WTC11 (cell line): Measurements from ENCODE around the gene NEURL1. TPM values are rescaled to one million over a fixed set of nuclear protein-coding genes. Genes with fewer than 3 reads are reported as not detected.

ENCODE experiments used
- ATAC-seq: fragments of 200-7000 bp; cut with Tn5 transposase; 2 replicates; pipeline ENCODE4 v1.10.0; 2021; ENCODE audit warnings: mild to moderate bottlenecking, moderate library complexity
- CTCF ChIA-PET: fragments of 300-600 bp; sonication (Branson Sonifier 250); formaldehyde crosslinking; loops from one replicate; lab custom pipeline; 2021; ENCODE audit warnings: antibody characterized with exemption; lab: Charles Lee
- POLR2A ChIA-PET: fragments of 350-600 bp; sonication (Branson Sonifier 250); formaldehyde crosslinking; loops from one replicate; lab custom pipeline; 2021; ENCODE audit warnings: antibody characterized with exemption; lab: Charles Lee
- DNase-seq: peaks from one replicate; pipeline ENCODE4 v3.0.0; 2021; ENCODE audit warnings: low spot score
- H3K27ac Mint-ChIP-seq: 2 replicates; pipeline ENCODE4 v1.8.0; 2021; ENCODE audit warnings: mixed read lengths
- H3K27me3 Mint-ChIP-seq: 2 replicates; pipeline ENCODE4 v1.8.0; 2021; ENCODE audit warnings: low read depth, mild to moderate bottlenecking, moderate library complexity, mixed read lengths
- H3K36me3 Mint-ChIP-seq: 2 replicates; pipeline ENCODE4 v1.8.0; 2021; ENCODE audit warnings: mixed read lengths
- H3K4me1 Mint-ChIP-seq: 2 replicates; pipeline ENCODE4 v1.8.0; 2022; ENCODE audit warnings: mixed read lengths
- H3K4me3 Mint-ChIP-seq: 2 replicates; pipeline ENCODE4 v1.8.0; 2021; ENCODE audit warnings: mild to moderate bottlenecking, moderate library complexity, mixed read lengths
- H3K9me3 Mint-ChIP-seq: 2 replicates; pipeline ENCODE4 v1.8.0; 2021; ENCODE audit warnings: mixed read lengths
- ATF6 ChIP-seq: sonication (generic); formaldehyde crosslinking; IDR thresholded peaks from 2 replicates; pipeline ENCODE4 v1.8.1; 2023; ENCODE audit warnings: mild to moderate bottlenecking, missing genetic modification reagents
- CDX4 ChIP-seq: fragments of 250-450 bp; sonication (Bioruptor Pico); IDR thresholded peaks from 2 replicates; pipeline ENCODE4 v1.9.0; 2021; ENCODE audit warnings: moderate library complexity, mild to moderate bottlenecking, inconsistent platforms, borderline replicate concordance
- CREM ChIP-seq: sonication (generic); formaldehyde crosslinking; IDR thresholded peaks from 2 replicates; pipeline ENCODE4 v1.8.1; 2022; ENCODE audit warnings: mild to moderate bottlenecking, missing genetic modification reagents, moderate library complexity
- E2F1 ChIP-seq: sonication (generic); formaldehyde crosslinking; IDR thresholded peaks from 2 replicates; pipeline ENCODE4 v1.8.0; 2022; ENCODE audit warnings: mild to moderate bottlenecking, missing genetic modification reagents
- E2F4 ChIP-seq: sonication (generic); formaldehyde crosslinking; IDR thresholded peaks from 2 replicates; pipeline ENCODE4 v1.8.1; 2022; ENCODE audit warnings: low read depth, mild to moderate bottlenecking, moderate library complexity, missing genetic modification reagents, borderline replicate concordance
- ERG ChIP-seq: fragments of 250-450 bp; sonication (Bioruptor Pico); IDR thresholded peaks from 2 replicates; pipeline ENCODE4 v1.8.0; 2021; ENCODE audit warnings: mild to moderate bottlenecking
- ETV6 ChIP-seq: sonication (generic); formaldehyde crosslinking; IDR thresholded peaks from 2 replicates; pipeline ENCODE4 v1.8.1; 2022; ENCODE audit warnings: mild to moderate bottlenecking, missing genetic modification reagents
- FOXJ3 ChIP-seq: sonication (generic); formaldehyde crosslinking; IDR thresholded peaks from 2 replicates; pipeline ENCODE4 v1.9.0; 2021; ENCODE audit warnings: missing genetic modification reagents, mild to moderate bottlenecking, borderline replicate concordance
- MAX ChIP-seq: sonication (generic); formaldehyde crosslinking; IDR thresholded peaks from 2 replicates; pipeline ENCODE4 v1.8.0; 2022; ENCODE audit warnings: mild to moderate bottlenecking, missing genetic modification reagents
- MLX ChIP-seq: sonication (generic); formaldehyde crosslinking; IDR thresholded peaks from 2 replicates; pipeline ENCODE4 v1.8.1; 2023; ENCODE audit warnings: mild to moderate bottlenecking, missing genetic modification reagents, moderate library complexity
- RELA ChIP-seq: sonication (generic); formaldehyde crosslinking; IDR thresholded peaks from 2 replicates; pipeline ENCODE4 v1.8.1; 2022; ENCODE audit warnings: missing genetic modification reagents, mild to moderate bottlenecking, borderline replicate concordance
- TCF7 ChIP-seq: sonication (generic); formaldehyde crosslinking; IDR thresholded peaks from 2 replicates; pipeline ENCODE4 v1.8.0; 2022; ENCODE audit warnings: mild to moderate bottlenecking, low read depth, missing genetic modification reagents, moderate library complexity
- ZNF219 ChIP-seq: sonication (generic); formaldehyde crosslinking; IDR thresholded peaks from 2 replicates; pipeline ENCODE4 v1.8.0; 2023; ENCODE audit warnings: missing genetic modification reagents, mild to moderate bottlenecking, borderline replicate concordance
- ZNF317 ChIP-seq: sonication (generic); formaldehyde crosslinking; IDR thresholded peaks from 2 replicates; pipeline ENCODE4 v1.8.1; 2023; ENCODE audit warnings: low read depth, mild to moderate bottlenecking, moderate library complexity, missing genetic modification reagents, borderline replicate concordance
- ZNF396 ChIP-seq: fragments of 250-450 bp; sonication (Bioruptor Pico); IDR thresholded peaks from 2 replicates; pipeline ENCODE4 v1.8.0; 2021; ENCODE audit warnings: mild to moderate bottlenecking, moderate library complexity, borderline replicate concordance
- ZNF671 ChIP-seq: fragments of 250-450 bp; sonication (Bioruptor Pico); IDR thresholded peaks from 2 replicates; pipeline ENCODE4 v1.8.0; 2021; ENCODE audit warnings: mild to moderate bottlenecking
- total RNA-seq: library from RNA; stranded (reverse); gene quantifications from 3 replicates; pipeline ENCODE4 v1.2.3, GENCODE V29; 2021

Gene NEURL1
- total RNA-seq, 1 experiment from 2014 or later: 1.2 TPM

- Mint-ChIP-seq H3K27ac (no peak overlapping the region), H3K36me3 (no peaks in the 10 kb centered on the region), H3K27me3 (no peaks in the 10 kb centered on the region), H3K9me3 (no peaks in the 10 kb centered on the region), H3K4me1 (peaks cover 10% of the 10 kb centered on the region), H3K4me3 (no peak overlapping the region)
- POLR2A ChIA-PET: no interaction called here
- no peak for TF ChIP-seq ZNF396 (CRISPR knock-in tag)
- DNase-seq (no peak), ATAC-seq (no peak)
- CTCF ChIA-PET: interaction anchor here (1.0 to 2.7 kb wide), 5 partner anchors 15 to 98 kb away, joined by 3 to 20 read pairs (median 9); no protein-coding TSS in a partner anchor
These were observed 120.1 kb downstream of the NEURL1 start for GRCh38 chr10:103613616-103614015.

- no peak for DNase-seq
- H3K4me3 Mint-ChIP-seq: no peak overlapping the region
- TF ChIP-seq CDX4 (CRISPR knock-in tag) (no peak), MAX (CRISPR knock-in tag) (no peak), ZNF219 (CRISPR knock-in tag) (no peak), RELA (no peak), FOXJ3 (CRISPR knock-in tag) (no peak)
- no peak for ATAC-seq
- H3K27ac Mint-ChIP-seq: peak overlapping the region; percentile 50
- no peaks in the 10 kb centered on the region for H3K27me3 Mint-ChIP-seq
- peaks cover 10% of the 10 kb centered on the region for H3K4me1 Mint-ChIP-seq
- POLR2A ChIA-PET: interaction anchor here (0.5 to 0.6 kb wide), 2 partner anchors 9 to 187 kb away, joined by 3 read pairs; no protein-coding TSS in a partner anchor
- H3K9me3 Mint-ChIP-seq: no peaks in the 10 kb centered on the region
- CTCF ChIA-PET: interaction anchor here (0.9 to 2.7 kb wide), 10 partner anchors 9 to 99 kb away, joined by 3 to 20 read pairs (median 6); no protein-coding TSS in a partner anchor
- H3K36me3 Mint-ChIP-seq: no peaks in the 10 kb centered on the region
These were observed 121.0 kb downstream of the NEURL1 start for GRCh38 chr10:103614306-103615158.

- no peak for DNase-seq
- H3K4me3 Mint-ChIP-seq: no peak overlapping the region
- ATAC-seq: no peak
- H3K4me1 Mint-ChIP-seq: peaks cover 10% of the 10 kb centered on the region
- H3K9me3 Mint-ChIP-seq: no peaks in the 10 kb centered on the region
- ChIA-PET CTCF (interaction anchor here (0.6 to 1.7 kb wide), 7 partner anchors 19 to 69 kb away, joined by 3 to 7 read pairs (median 3); no protein-coding TSS in a partner anchor), POLR2A (no interaction called here)
- TF ChIP-seq ZNF317 (CRISPR knock-in tag) (no peak), MLX (CRISPR knock-in tag) (no peak), E2F4 (CRISPR knock-in tag) (no peak), ERG (no peak), CDX4 (CRISPR knock-in tag) (no peak), ETV6 (CRISPR knock-in tag) (no peak), ZNF671 (CRISPR knock-in tag) (no peak), TCF7 (no peak), E2F1 (no peak), CREM (CRISPR knock-in tag) (no peak), ATF6 (CRISPR knock-in tag) (no peak)
- H3K27ac Mint-ChIP-seq: 0 out of 2 replicates have a peak overlapping the region, but pooled peaks have one; percentile 60
- H3K27me3 Mint-ChIP-seq: no peaks in the 10 kb centered on the region
- H3K36me3 Mint-ChIP-seq: no peaks in the 10 kb centered on the region
These were observed 123.4 kb downstream of the NEURL1 start for GRCh38 chr10:103616705-103617601.
